Upper lobe of left lung (tissue), 6 donors: ENCODE measurements around the gene MARCHF6. TPM values are rescaled to one million over a fixed set of nuclear protein-coding genes. Genes with fewer than 3 reads are reported as not detected.

Experiments used
- ATAC-seq, 2 donors: fragments of 200-7000 bp; cut with Tn5 transposase; one replicate each; pipeline ENCODE4 v1.9.1; 2022; ENCODE audit warnings: mild to moderate bottlenecking in 2 of 2, moderate library complexity in 2 of 2; ENCODE audit not compliant: low FRiP score in 2 of 2
- DNase-seq, 2 donors: peaks; one replicate each; pipeline ENCODE4 v3.0.0-alpha.2; 2019 to 2020
- H3K27ac ChIP-seq, 4 donors: fragments of 200-600 bp; sonication (generic); one replicate each; pipeline ENCODE4 v1.5.1; 2016 to 2019
- H3K27me3 ChIP-seq, 4 donors: fragments of 200-600 bp; sonication (generic); one replicate each; pipeline ENCODE4 v1.5.1; 2017 to 2019
- H3K36me3 ChIP-seq, 4 donors: fragments of 200-600 bp; sonication (generic); one replicate each; pipeline ENCODE4 v1.5.1; 2016 to 2019
- H3K4me1 ChIP-seq, 4 donors: fragments of 200-600 bp; sonication (generic); one replicate each; pipeline ENCODE4 v1.5.1; 2018 to 2019
- H3K4me3 ChIP-seq, 4 donors: fragments of 200-600 bp; sonication (generic); one replicate each; pipeline ENCODE4 v1.5.1; 2017 to 2019; ENCODE audit warnings: mild to moderate bottlenecking in 2 of 4, moderate library complexity in 1 of 4
- H3K9me3 ChIP-seq, 4 donors: fragments of 200-600 bp; sonication (generic); one replicate each; pipeline ENCODE4 v1.5.1; 2018 to 2019
- EP300 ChIP-seq, 4 donors: sonication (generic); formaldehyde crosslinking; IDR thresholded peaks; one replicate each; pipeline ENCODE4 v1.5.1; 2017; ENCODE audit warnings: antibody characterized with exemption in 4 of 4, control low read depth in 2 of 4
- POLR2A ChIP-seq, 4 donors: fragments of 450-650 bp; IDR thresholded peaks; one replicate each; pipeline ENCODE4 v1.5.1; 2016 to 2017; ENCODE audit warnings: antibody characterized with exemption in 4 of 4, mild to moderate bottlenecking in 2 of 4
- POLR2AphosphoS5 ChIP-seq, 2 donors: sonication (generic); formaldehyde crosslinking; IDR thresholded peaks; one replicate each; pipeline ENCODE4 v1.5.1; 2017; ENCODE audit warnings: antibody characterized with exemption in 2 of 2
- WGBS, 2 donors: methylation state at CpG; one replicate each; pipeline ENCODE4 v1.1.5; 2017 to 2018; 5-methylcytosine and 5-hydroxymethylcytosine counted together
- total RNA-seq, 6 donors: library from RNA; depleted of rRNA in 4 of 6; stranded (reverse); fragments of >200 nt in 4 of 6; gene quantifications; one replicate each; pipeline versions ENCODE4 v1.1.0 to v1.2.1, GENCODE V29; 2016 to 2021
- TF ChIP-seq, protein P1 (sequence below), 6 experiments: fragments of 450-650 bp in 4 of 6; fragments of 200-600 bp in 2 of 6; sonication (generic) in 2 of 6; IDR thresholded peaks; one replicate each; pipeline ENCODE4 v1.5.1; 2016 to 2019; ENCODE audit warnings: antibody characterized with exemption in 6 of 6
- donor health status: DM: no; HTN: no; CAD: no; lungs with moderate emphysema.
- donor health status: DM: no; HTN: yes; CAD: no; lungs with severe emphysema.

The MARCHF6 gene
- total RNA-seq, 6 donors from 2014 or later, result 48.5 to 128 (median 110) TPM

DNA sequence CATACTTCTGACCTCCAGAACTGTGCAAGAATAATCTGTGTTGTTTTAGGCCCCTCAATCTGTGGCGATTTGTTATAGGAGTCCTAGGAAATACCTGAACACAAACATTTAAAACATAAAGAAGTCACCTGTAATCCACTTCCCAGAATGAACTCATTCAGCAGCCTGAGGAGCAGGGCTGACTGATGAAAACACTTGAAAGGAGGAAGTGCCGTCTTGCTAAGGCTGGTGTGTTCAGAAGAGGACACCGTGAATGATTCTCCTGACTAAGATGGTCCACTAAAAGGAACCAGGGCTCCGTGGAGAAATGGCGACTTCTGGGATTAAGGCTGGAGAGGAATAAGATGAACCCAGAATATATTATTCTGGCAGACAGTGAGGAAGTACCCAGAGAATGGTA, 18.7 kb upstream of the MARCHF6 start:
- Histone ChIP-seq H3K27me3 (peaks cover 0 to 4% (median 0%) of the 10 kb centered on the region in 4 donors), H3K4me3 (no peak overlapping the region), H3K4me1 (peaks cover 22 to 46% (median 32%) of the 10 kb centered on the region in 4 donors), H3K27ac (no peak overlapping the region), H3K36me3 (no peaks in the 10 kb centered on the region), H3K9me3 (no peaks in the 10 kb centered on the region)
- 52 to 65% methylated on average over 5 of the region's 5 CpGs for WGBS, 2 donors
- TF ChIP-seq, protein P1, sequence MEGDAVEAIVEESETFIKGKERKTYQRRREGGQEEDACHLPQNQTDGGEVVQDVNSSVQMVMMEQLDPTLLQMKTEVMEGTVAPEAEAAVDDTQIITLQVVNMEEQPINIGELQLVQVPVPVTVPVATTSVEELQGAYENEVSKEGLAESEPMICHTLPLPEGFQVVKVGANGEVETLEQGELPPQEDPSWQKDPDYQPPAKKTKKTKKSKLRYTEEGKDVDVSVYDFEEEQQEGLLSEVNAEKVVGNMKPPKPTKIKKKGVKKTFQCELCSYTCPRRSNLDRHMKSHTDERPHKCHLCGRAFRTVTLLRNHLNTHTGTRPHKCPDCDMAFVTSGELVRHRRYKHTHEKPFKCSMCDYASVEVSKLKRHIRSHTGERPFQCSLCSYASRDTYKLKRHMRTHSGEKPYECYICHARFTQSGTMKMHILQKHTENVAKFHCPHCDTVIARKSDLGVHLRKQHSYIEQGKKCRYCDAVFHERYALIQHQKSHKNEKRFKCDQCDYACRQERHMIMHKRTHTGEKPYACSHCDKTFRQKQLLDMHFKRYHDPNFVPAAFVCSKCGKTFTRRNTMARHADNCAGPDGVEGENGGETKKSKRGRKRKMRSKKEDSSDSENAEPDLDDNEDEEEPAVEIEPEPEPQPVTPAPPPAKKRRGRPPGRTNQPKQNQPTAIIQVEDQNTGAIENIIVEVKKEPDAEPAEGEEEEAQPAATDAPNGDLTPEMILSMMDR (IDR thresholded peaks at IDR 0.05), result no peak
- TF ChIP-seq POLR2A (IDR thresholded peaks at IDR 0.05), result no peak
- no peak for TF ChIP-seq EP300 (IDR thresholded peaks at IDR 0.05)
- TF ChIP-seq POLR2AphosphoS5 (IDR thresholded peaks at IDR 0.05), result no peak
- DNase-seq, result peak in 1 of 2 donors; percentile 37
- ATAC-seq, result no peak

DNA sequence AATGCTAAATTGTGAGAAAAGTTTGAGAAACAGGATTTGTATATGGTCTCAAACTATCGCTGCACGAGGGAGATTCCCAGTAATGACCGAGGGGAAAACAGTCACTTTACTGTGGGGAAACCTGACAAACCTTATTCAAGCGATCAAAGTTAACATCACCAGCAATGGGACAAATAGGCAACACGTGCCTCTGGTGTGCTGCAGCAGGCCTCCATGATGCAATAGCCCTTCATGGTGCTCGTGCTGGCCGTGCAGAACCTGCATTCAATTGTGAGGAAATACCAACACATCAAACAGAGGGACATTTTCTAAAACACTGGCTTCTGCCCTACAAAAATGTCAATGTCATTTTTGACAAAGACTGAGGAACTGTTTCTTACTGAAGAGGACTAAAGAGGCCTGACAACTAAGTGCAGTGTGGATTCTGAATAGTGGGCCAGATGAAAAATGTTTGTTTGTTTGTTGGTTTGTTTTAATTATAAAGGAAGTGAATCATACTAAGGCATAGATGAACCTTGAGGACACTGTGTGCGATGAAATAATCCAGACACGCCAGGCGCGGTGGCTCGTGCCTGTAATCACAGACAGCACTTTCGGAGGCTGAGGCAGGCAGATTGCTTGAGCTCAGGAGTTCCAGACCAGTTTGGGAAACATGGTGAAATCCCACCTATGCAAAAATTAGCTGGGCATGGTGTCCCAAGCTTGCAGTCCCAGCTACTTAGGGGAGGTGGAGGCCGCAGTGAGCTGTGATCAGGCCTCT, 17.6 kb upstream of the MARCHF6 start:
- TF ChIP-seq EP300 (IDR thresholded peaks at IDR 0.05) (no peak), POLR2A (IDR thresholded peaks at IDR 0.05) (no peak), POLR2AphosphoS5 (IDR thresholded peaks at IDR 0.05) (no peak)
- TF ChIP-seq, protein P1 (IDR thresholded peaks at IDR 0.05), result no peak
- peaks cover 12 to 36% (median 22%) of the 10 kb centered on the region in 4 donors for H3K4me1 ChIP-seq
- H3K36me3 ChIP-seq, result no peaks in the 10 kb centered on the region
- 83 to 95% methylated on average over 14 of the region's 14 CpGs for WGBS, 2 donors
- peaks cover 0 to 4% (median 0%) of the 10 kb centered on the region in 4 donors for H3K27me3 ChIP-seq
- no peak for ATAC-seq
- H3K9me3 ChIP-seq, result no peaks in the 10 kb centered on the region
- H3K4me3 ChIP-seq, result no peak overlapping the region
- H3K27ac ChIP-seq, result no peak overlapping the region
- peak in 1 of 2 donors; percentile 53 for DNase-seq

GRCh38 chr5:10337107-10337506, 16.4 kb upstream of the MARCHF6 start:
- WGBS, 2 donors, result 94 to 97% methylated on average over 4 of the region's 4 CpGs

GRCh38 chr5:10337986-10338385, 15.5 kb upstream of the MARCHF6 start:
- no peak overlapping the region for H3K4me3 ChIP-seq
- 63 to 79% methylated on average over 4 of the region's 4 CpGs for WGBS, 2 donors
- ATAC-seq (no peak), DNase-seq (no peak)
- TF ChIP-seq EP300 (IDR thresholded peaks at IDR 0.05), result no peak
- TF ChIP-seq POLR2AphosphoS5 (IDR thresholded peaks at IDR 0.05), result no peak
- TF ChIP-seq POLR2A (IDR thresholded peaks at IDR 0.05), result no peak
- TF ChIP-seq, protein P1 (IDR thresholded peaks at IDR 0.05), result no peak
- H3K36me3 ChIP-seq, result no peaks in the 10 kb centered on the region
- peaks cover 0 to 4% (median 0%) of the 10 kb centered on the region in 4 donors for H3K27me3 ChIP-seq
- H3K9me3 ChIP-seq, result no peaks in the 10 kb centered on the region
- peaks cover 7 to 17% (median 12%) of the 10 kb centered on the region in 4 donors for H3K4me1 ChIP-seq
- no peak overlapping the region for H3K27ac ChIP-seq

More at GRCh38 chr5:10337107-10337506, 16.4 kb upstream of the MARCHF6 start:
- H3K36me3 ChIP-seq, result no peaks in the 10 kb centered on the region
- DNase-seq (no peak), ATAC-seq (no peak)
- H3K9me3 ChIP-seq, result no peaks in the 10 kb centered on the region
- H3K4me1 ChIP-seq, result peaks cover 8 to 23% (median 15%) of the 10 kb centered on the region in 4 donors
- TF ChIP-seq EP300 (IDR thresholded peaks at IDR 0.05) (no peak), POLR2A (IDR thresholded peaks at IDR 0.05) (no peak)
- peaks cover 0 to 4% (median 0%) of the 10 kb centered on the region in 4 donors for H3K27me3 ChIP-seq
- H3K4me3 ChIP-seq, result no peak overlapping the region
- H3K27ac ChIP-seq, result no peak overlapping the region

DNA sequence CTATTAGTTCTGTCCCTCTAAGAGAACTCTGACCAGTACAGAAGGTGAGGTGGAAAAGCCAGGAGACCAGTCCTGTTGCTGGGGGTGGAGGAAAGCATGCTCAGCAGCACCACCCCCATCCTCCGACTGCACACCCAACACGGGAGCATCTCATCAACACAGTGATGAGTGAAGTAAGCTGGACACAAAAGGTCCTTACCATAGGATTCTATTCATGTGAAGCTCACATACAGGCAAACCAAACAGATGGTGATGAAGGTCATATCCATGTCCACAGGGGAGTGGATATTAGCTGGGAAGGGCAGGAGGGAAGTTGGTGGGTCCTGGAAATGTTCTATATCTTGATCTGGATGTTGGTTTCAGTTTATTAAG, 14.8 kb upstream of the MARCHF6 start:
- 83 to 84% methylated on average over 2 of the region's 2 CpGs for WGBS, 2 donors
- Histone ChIP-seq H3K27me3 (peaks cover 0 to under 1% (median 0%) of the 10 kb centered on the region in 4 donors), H3K4me1 (peaks cover 4 to 11% (median 8%) of the 10 kb centered on the region in 4 donors), H3K27ac (no peak overlapping the region), H3K4me3 (no peak overlapping the region), H3K36me3 (no peaks in the 10 kb centered on the region), H3K9me3 (no peaks in the 10 kb centered on the region)
- no peak for ATAC-seq
- DNase-seq, result no peak
- TF ChIP-seq, protein P1 (IDR thresholded peaks at IDR 0.05), result no peak
